ENCODE measurements around the gene HECTD1.
A peak's percentile ranks its signal among the peaks of the same experiment; 100 is the strongest.

Gene HECTD1

DNA sequence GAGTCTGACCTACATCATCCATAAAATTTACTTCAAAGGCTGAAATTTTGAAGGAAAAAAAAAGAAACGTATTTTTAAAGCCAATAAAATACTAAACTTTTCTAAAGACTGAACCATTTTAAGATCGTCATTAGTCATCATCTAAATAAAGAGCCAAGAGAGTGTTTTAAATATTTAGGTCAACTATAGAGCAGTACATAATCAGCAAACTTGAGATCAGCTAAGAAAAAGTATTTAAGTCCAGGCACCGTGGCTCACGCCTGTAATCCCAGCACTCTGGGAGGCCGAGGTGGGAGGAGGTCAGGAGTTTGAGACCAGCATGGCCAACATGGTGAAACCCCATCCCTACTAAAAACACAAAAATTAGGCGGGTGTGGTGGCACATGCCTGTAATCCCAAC, 35.5 kb downstream of the HECTD1 start:
- no peak for DNase-seq
- in situ Hi-C loops (cut with HindIII; ENCODE audit: low pct_ligation_motif_present, low pct_unique_long_range_greater_than_20kb, low sequenced_read_pairs): no loop called here

DNA sequence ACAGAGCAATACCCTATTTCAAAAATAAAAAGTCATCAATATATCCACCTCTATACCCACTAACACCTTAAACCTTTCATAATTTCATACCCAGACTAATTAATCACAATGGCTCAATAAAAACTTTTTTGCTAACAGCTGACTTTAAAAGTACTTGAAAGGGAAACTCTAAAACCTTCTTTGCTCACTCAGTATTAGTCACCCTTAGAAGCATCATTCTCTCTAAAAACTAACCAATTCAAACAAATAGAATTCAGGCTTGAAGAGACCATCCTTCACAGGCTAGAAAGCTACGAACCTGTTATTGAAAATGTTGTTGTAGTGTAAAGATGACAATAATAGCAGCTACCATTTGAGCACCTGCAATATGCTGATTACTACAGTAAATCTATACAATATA, 37.2 kb downstream of the HECTD1 start:
- in situ Hi-C loops (cut with HindIII; ENCODE audit: low pct_ligation_motif_present, low pct_unique_long_range_greater_than_20kb, low sequenced_read_pairs): no loop called here

DNA sequence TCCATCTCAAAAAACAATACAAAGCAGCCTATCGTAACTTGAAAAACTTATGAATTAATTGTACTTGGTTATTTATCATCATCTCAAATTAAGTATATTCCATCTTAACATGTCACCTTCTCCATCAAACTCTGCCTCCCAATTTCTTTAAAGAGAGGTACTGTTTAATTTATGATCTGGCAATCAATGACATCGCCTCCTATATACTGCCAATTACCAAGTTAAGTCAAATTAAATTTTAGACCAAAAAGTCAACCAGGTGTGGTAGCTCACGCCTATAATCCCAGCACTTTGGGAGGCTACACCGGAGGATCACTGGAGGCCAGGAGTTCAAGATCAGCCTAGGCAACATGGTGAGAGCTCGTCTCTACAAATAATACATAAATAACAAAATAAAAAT, 37.7 kb downstream of the HECTD1 start:
- DNase-seq: no peak
- in situ Hi-C loops (cut with HindIII; ENCODE audit: low pct_ligation_motif_present, low pct_unique_long_range_greater_than_20kb, low sequenced_read_pairs): no loop called here

More for the DNA sequence above, 37.2 kb downstream of the HECTD1 start:
- DNase-seq: no peak

DNA sequence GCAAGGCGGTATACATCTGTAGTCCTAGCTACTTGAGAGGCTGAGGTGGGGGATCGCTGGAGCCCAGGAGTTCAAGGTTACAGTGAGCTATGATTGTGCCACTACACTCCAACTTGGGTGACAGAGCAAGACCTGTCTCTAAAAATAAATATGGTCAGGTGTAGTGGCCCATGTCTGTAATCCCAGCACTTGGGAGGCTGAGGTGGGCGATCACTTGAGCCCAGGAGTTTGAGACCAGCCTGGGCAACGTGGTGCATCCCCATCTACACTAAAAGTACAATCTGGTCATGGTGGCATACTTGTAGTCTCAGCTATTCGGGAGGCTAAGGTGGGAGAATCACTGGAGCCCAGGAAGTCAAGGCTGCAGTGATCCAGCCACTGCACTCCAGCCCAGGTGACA, 40.6 kb downstream of the HECTD1 start:
- in situ Hi-C loops (cut with HindIII; ENCODE audit: low pct_ligation_motif_present, low pct_unique_long_range_greater_than_20kb, low sequenced_read_pairs): no loop called here
- DNase-seq: no peak

DNA sequence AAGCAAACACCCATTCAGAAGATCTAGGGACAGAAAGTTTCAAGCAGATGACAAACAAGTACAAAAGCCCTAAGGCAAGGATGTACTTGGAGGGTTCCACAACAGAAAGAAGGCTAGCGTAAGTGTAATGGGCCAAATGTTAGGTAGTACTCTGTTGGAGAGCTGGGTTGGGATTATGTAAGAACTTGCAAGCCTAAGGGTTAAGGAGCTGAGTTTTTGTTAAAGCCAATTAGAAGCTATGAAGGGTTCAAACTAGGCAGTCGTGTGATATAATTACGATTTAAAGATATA, 41.4 kb downstream of the HECTD1 start:
- no peak for DNase-seq
- in situ Hi-C loops (cut with HindIII; ENCODE audit: low pct_ligation_motif_present, low pct_unique_long_range_greater_than_20kb, low sequenced_read_pairs): no loop called here

DNA sequence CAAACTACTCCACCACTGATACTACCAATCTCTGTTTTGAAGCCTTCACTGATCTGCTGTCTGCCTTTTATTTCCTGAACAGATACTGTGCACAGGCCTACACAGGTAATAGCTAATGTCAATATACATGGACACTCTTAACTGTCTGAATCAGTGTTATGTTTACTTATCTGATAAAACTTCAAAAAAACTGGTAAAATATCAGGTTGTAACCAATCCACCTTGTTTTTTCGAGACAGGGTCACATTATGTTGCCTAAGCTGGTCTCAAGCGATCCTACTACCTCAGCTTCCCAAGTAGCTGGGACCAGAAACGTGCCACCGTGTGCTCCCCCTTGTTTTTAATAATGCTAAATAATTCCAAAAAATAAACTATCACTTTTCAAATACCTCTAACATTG, 43.5 kb downstream of the HECTD1 start:
- no peak for DNase-seq
- in situ Hi-C loops (cut with HindIII; ENCODE audit: low pct_ligation_motif_present, low pct_unique_long_range_greater_than_20kb, low sequenced_read_pairs): no loop called here

DNA sequence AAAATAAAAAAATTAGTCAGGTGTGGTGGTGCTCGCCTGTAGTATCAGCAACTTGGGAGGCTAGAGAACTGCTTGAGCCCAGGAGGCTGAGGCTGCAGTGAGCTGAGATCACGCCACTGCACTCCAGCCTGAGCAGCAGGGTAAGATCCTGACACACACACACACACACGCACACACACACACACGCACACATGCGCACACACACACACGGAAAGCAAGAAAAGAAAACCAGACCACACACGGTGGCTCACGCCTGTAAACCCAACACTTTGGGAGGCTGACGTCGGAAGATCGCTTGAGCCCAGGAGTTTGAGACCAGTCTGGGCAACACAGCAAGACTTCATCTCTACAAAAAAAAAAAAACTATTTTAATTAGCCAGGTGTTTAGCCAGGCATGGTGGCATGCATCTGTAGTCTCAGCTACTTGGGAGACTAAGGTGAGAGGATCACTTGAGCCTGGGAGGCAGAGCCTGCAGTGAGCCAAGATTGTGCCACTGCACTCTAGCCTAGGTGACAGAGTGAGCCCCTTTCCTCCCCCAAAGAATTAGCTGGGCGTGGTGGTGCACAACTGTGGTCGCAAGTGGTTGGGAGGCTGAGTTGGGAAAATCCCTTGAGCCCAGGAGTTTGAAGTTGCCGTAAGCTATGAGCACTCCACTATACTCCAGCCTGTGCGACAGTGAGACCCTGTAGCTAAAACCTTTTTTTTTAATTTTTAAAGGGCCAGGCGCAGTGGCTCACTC, 44.5 kb downstream of the HECTD1 start:
- in situ Hi-C loops (cut with HindIII; ENCODE audit: low pct_ligation_motif_present, low pct_unique_long_range_greater_than_20kb, low sequenced_read_pairs): no loop called here
- DNase-seq: no peak

DNA sequence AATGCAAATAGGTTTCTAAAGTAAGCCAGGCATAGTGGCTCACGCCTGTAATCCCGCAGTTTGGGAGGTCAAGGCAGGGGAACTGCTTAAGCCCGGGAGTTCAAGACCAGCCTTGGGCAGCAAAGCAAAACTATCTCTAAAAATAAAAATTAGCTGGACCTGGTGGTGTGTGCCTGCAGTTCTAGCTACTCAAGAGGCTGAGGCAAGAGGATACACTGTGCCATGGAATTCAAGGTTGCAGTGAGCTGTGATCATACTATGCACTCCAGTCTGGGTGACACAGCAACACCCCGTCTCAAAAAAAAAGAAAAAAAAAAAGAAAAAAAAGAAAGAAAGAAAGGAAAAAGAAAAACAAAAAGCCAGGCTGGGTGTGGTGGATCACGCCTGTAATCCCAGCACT, 46.3 kb downstream of the HECTD1 start:
- DNase-seq: no peak
- in situ Hi-C loops (cut with HindIII; ENCODE audit: low pct_ligation_motif_present, low pct_unique_long_range_greater_than_20kb, low sequenced_read_pairs): no loop called here

DNA sequence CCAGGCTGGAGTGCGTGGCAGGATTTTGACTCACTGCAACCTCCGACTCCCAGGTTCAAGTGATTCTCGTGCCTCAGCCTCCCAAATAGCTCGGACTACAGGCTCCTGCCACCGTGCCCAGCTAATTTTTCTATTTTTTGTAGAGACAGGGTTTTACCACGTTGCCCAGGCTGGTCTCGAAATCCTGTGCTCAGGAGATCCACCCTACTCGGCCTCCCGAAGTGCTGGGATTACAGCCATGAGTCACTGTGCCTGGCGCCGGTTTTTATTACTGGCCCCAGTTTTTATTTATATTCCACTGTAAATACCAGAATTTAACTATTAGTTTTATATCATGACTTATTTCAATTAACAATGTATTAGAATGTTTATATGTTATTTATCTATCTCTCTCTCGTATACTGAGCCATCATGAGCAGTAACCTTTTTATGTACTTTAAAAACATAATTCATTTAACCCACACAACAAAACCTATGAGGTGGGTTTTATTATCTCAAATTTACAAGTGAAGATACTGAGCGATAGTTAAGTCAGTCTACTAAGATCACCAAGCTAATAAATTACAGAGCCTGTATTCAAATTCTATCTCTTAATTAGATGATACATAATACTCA, 47.8 kb downstream of the HECTD1 start:
- DNase-seq: no peak
- in situ Hi-C loops (cut with HindIII; ENCODE audit: low pct_ligation_motif_present, low pct_unique_long_range_greater_than_20kb, low sequenced_read_pairs): no loop called here

DNA sequence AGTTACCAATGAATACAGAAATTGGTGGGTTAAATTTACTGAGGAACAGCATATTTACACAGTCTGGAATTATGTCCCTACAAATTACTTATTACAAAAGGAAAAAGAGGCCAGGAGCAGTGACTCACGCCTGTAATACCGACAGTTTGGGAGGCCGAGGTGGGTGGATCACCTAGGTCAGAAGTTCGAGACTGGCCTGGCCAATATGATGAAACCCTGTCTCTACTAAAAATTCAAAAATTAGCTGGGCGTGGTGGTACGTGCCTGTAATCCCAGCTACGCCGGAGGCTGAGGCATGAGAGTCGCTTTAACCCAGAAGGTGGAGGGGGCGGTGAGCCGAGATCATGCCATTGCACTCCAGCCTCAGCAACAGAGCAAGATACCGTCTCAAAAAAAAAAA, 52.6 kb downstream of the HECTD1 start:
- DNase-seq: no peak
- in situ Hi-C loops (cut with HindIII; ENCODE audit: low pct_ligation_motif_present, low pct_unique_long_range_greater_than_20kb, low sequenced_read_pairs): no loop called here

DNA sequence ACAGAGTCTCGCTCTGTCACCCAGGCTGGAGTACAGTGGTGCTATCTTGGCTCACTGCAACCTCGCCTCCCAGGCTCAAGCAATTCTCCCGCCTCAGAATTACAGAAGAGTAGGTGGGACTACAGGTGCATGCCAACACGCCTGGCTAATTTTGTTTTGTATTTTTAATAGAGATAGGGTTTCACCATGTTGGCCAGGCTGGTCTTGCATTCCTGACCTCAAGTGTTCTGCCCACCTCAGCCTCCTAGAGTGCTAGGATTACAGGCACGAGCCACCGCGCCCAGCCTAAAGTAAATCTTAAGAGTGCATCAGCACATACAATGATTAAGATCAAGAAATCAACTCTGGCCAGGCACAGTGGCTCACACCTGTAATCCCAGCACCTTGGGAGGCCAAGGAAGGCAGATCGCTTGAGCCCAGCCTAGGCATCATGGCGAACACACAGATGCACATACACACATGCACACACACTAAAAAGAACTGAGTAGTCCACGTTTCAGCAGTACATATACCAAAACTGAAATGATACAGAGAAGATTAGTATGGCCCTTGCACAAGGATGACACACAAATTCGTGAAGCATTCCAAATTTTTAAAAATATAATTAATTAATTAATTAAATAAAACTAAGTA, 65.0 kb downstream of the HECTD1 start:
- in situ Hi-C loops (cut with HindIII; ENCODE audit: low pct_ligation_motif_present, low pct_unique_long_range_greater_than_20kb, low sequenced_read_pairs): no loop called here
- DNase-seq: no peak

DNA sequence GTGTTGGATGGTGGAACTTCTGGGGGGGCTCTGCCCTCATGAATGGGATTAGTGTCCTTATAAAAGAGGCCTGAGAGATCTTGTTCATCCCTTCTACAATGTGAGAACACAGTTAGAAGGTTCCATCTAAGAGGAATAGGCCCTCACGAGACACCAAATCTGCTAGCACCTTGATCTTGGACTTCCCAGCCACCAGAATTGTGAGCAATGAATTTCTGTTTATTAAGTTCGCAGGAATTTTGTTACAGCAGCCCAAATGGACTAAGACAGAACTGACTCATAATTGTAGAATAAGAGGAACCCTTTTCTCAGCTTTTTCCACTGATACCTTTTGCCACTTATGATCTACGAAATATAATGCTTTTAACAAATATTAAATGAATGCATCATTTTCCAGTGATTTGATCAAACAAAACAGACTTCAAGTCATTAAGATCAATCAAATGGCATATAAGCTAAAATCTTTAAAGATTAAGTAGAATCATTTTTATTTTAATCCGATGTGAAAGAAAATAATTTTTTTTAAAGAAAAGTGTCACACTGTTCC, 68.2 kb downstream of the HECTD1 start:
- in situ Hi-C loops (cut with HindIII; ENCODE audit: low pct_ligation_motif_present, low pct_unique_long_range_greater_than_20kb, low sequenced_read_pairs): no loop called here
- DNase-seq: no peak

DNA sequence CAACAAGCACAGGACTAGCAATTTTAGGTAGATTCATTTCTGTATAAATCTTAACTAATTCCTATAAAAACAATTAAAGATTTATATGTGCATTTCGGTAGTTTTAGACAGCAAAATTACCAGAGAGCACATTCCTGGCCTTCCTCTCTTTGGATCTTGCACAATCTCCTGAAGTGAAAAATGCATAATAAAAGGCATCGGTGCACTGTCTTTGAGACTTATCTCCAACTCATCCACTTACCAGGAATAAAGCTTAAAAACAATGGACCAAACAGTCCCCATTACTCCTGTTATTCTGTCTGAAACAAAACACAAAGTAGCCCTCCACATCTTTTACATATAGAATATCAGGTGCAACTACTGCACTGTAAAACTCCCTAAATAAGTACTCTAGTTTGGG, 69.3 kb downstream of the HECTD1 start:
- in situ Hi-C loops (cut with HindIII; ENCODE audit: low pct_ligation_motif_present, low pct_unique_long_range_greater_than_20kb, low sequenced_read_pairs): no loop called here

DNA sequence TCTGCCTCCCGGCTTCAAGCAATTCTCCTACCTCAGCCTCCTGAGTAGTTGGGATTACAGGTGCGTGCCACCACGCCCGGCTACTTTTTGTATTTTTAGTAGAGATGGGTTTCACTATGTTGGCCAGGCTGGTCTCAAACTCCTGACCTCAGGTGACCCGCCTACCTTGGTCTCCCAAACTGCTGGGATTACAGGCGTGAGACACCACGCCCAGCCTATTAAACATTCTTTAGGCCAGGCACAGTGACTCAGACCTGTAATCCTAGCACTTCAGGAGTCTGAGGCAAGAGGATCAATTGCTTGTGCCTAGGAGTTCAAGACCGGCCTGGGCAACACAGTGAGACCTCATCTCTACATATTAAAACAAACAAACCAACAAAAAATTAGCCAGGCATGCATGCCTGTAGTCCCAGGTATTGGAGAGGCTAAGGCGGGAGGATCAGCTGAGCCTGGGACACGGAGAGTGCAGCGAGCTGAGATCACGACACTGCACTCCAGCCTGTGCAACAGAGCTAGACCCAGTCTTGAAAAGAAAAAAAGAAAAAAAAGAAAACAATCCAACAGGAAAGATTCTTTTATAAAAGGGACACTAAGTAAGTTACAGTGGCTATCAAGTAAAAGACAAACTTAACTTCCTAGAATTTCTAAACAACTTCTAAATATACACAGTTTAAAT, 70.2 kb downstream of the HECTD1 start:
- no peak for DNase-seq

More for the DNA sequence above, 69.3 kb downstream of the HECTD1 start:
- DNase-seq: no peak

DNA sequence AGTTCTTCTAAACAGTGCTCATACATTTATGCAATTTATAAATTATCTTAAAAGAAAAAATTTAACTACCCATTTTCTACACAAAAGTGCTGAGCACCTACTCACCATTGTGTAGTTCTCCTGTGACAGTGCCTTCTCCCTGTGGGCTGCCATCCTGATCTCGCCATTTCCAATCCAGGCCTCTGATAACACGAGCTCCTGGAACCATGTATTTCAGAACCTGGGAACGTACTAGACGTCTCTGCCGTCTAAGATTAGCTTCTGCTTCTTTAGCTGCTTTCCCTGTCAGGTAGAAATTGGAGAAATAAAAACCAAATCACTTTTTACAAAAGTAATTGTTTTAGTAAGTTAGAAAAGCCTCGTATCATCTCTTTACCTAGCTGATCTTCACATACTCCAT, 74.5 kb downstream of the HECTD1 start:
- no peak for DNase-seq
- in situ Hi-C loops (cut with HindIII; ENCODE audit: low pct_ligation_motif_present, low pct_unique_long_range_greater_than_20kb, low sequenced_read_pairs): no loop called here

More for the DNA sequence above, 70.2 kb downstream of the HECTD1 start:
- in situ Hi-C loops (cut with HindIII; ENCODE audit: low pct_ligation_motif_present, low pct_unique_long_range_greater_than_20kb, low sequenced_read_pairs): no loop called here

DNA sequence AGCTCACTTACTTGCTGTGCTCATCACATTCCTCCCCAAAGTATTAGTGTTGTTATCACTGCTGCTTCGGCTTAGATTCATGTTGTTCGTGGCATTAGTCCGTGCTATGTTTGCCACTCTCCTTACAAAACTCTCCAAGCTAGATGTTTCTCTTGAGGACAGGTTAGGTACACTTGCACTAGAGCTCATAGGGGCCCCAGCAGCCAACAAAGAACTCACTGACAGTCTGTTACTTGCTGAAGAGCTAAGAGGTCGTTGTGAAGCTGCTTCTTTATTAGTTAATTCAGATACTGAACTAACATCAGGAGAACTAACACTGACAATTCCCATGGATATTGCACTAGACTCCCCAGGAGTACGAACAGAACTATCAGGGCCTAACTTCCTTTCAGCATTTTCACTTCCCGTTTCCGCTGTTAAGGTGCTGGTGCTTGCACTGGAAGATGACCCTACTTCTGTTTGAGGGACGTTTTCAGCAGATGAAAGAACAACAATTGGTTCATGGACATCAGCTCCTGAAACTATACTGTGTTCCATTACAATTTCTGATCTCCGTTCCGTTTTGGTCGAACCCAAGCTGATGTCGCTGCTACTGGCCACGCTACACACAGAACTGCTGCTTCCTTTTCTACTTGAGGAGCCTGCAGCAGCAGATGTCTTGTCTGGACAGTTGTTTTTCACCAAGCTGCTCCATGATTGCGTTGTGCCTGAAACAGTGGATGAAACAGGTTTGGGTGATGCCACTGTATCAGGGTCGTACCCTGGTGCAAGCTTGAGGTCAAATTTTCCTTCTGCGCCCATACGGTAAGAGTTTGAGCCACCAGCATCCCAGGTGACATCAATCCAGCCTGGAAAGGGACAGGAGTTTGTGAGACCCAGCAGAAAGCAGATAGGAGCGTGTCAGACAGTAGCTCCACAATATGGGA, 78.7 kb downstream of the HECTD1 start:
- no peak for DNase-seq
- in situ Hi-C loops (cut with HindIII; ENCODE audit: low pct_ligation_motif_present, low pct_unique_long_range_greater_than_20kb, low sequenced_read_pairs): no loop called here

DNA sequence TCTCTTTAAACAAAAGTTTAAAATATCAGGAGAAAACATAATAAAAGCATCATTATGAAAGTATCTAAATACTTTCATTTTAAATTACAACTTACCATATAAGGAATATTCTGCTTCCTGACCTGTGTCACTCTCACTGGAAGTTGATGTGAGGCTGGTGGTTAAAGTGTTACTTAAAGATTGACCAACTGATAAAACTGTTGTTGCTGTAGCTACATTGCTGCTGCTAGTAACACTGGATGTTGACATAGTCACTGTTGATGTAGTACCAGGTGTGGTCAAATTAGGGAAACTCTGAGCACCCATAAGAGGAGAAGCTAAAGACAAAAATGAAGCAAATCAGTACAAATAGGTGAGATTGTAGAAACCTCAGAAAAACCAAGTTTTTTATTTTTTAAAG, 79.9 kb downstream of the HECTD1 start:
- in situ Hi-C loops (cut with HindIII; ENCODE audit: low pct_ligation_motif_present, low pct_unique_long_range_greater_than_20kb, low sequenced_read_pairs): no loop called here
- peak; percentile 1 for DNase-seq

DNA sequence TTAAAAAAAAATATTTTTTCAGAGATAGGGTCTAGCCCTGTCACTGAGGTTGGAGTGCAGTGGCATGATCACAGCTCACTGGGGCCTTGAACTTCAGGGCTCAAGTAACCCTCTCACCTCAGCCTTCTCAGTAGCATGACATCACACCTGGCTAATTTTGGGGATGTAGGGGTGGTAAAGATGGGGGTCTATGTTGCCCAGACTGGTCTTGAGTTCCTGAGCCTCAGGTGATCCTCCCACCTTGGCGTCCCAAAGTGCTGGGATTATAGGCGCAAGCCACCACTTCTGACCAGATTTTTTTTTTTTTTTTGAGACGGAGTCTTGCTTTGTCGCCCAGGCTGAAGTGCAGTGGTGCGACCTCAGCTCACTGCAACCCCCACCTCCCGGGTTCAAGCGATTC, 80.9 kb downstream of the HECTD1 start:
- DNase-seq: no peak
- in situ Hi-C loops (cut with HindIII; ENCODE audit: low pct_ligation_motif_present, low pct_unique_long_range_greater_than_20kb, low sequenced_read_pairs): no loop called here
